Thoracic aorta (tissue), 2 donors: Measurements from ENCODE around the gene EPOP. TPM values are rescaled to one million over a fixed set of nuclear protein-coding genes. Genes with fewer than 3 reads are reported as not detected.

ENCODE experiments used
- ATAC-seq: fragments of 150-250 bp; one replicate; pipeline ENCODE4 v1.8.0; 2017; ENCODE audit warnings: low read depth; ENCODE audit not compliant: insufficient number of reproducible peaks, low FRiP score
- DNase-seq: peaks from one replicate; pipeline ENCODE4 v3.0.0-alpha.2; 2020; ENCODE audit warnings: low spot score
- H3K27ac ChIP-seq, 2 donors: fragments of 200-600 bp; sonication (generic); 1 replicate in 1 of 2; 2 replicates in 1 of 2; pipeline ENCODE4 v1.5.1; 2016; ENCODE audit warnings: mild to moderate bottlenecking in 2 of 2, moderate library complexity in 2 of 2
- H3K27me3 ChIP-seq: fragments of 200-600 bp; sonication (generic); replicated peaks from 2 replicates; pipeline ENCODE4 v1.6.0; 2016; ENCODE audit warnings: mild to moderate bottlenecking; ENCODE audit not compliant: insufficient read depth
- H3K36me3 ChIP-seq: fragments of 200-600 bp; sonication (generic); one replicate; pipeline ENCODE4 v1.5.1; 2016
- H3K4me1 ChIP-seq, 2 donors: fragments of 200-600 bp; sonication (generic); 1 replicate in 1 of 2; 2 replicates in 1 of 2; pipeline versions ENCODE4 v1.5.1 to v1.6.0; 2016; ENCODE audit warnings: low read depth in 2 of 2, mild to moderate bottlenecking in 1 of 2; ENCODE audit not compliant: control insufficient read depth in 1 of 2
- H3K4me3 ChIP-seq: fragments of 200-600 bp; sonication (generic); 2 replicates; pipeline ENCODE4 v1.5.1; 2016; ENCODE audit warnings: mild to moderate bottlenecking
- H3K9me3 ChIP-seq: fragments of 200-600 bp; sonication (generic); 2 replicates; pipeline ENCODE4 v1.5.1; 2016
- CTCF ChIP-seq: fragments of 200-600 bp; sonication (generic); IDR thresholded peaks from one replicate; pipeline ENCODE4 v1.5.1; 2019; ENCODE audit warnings: antibody characterized with exemption
- total RNA-seq, 2 donors: library from RNA; depleted of rRNA; stranded (reverse); fragments of >200 nt; gene quantifications; one replicate each; pipeline versions ENCODE4 v1.1.0 to v1.2.3, GENCODE V29; 2016

EPOP gene
- total RNA-seq, 2 donors from 2014 or later, result 0.54 to 3.3 TPM

DNA sequence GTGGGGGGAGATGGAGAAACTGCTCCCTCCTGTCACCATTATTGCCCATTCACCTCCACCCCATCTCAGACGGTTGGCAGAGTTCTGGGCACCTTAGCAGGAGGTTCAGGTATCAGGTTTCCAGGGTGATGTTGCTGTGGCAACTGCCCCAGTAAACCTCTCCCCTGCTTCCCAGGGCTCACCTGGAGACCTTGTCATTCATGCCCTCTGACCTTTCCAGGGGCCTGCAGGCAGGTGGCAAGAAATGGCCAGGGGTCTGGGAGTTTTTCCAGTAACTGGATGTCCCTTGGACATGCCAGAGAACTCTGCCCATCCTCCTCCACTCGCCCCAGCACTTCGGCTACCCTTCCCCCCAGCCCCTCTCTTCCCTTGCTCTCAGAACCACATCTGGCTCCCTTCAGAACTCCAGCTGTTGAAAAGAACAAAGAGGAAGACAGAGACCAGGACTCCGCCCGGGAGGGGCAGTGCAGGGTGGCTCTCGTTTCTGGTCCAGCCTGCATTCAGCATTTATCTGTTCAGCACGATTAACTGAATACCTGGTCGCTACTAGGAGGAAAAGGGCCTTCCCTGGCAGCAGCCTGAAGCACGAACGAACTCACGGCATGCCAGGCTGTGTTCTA is 38.8 kb upstream of the EPOP start:
- Histone ChIP-seq H3K27ac (no peak overlapping the region), H3K4me1 (no peaks in the 10 kb centered on the region), H3K4me3 (no peak overlapping the region), H3K27me3 (no peaks in the 10 kb centered on the region), H3K9me3 (no peaks in the 10 kb centered on the region), H3K36me3 (peaks cover 64% of the 10 kb centered on the region)
- DNase-seq, result no peak
- no peak for TF ChIP-seq CTCF
- no peak for ATAC-seq

- TF ChIP-seq CTCF, result no peak
- DNase-seq, result no peak
- H3K9me3 ChIP-seq, result no peaks in the 10 kb centered on the region
- H3K27ac ChIP-seq, result no peak overlapping the region
- H3K4me1 ChIP-seq, result no peaks in the 10 kb centered on the region
- H3K36me3 ChIP-seq, result peaks cover 60% of the 10 kb centered on the region
- no peak overlapping the region for H3K4me3 ChIP-seq
- no peak for ATAC-seq
- H3K27me3 ChIP-seq, result no peaks in the 10 kb centered on the region
Observed at GRCh38 chr17:38712593-38712992, 37.8 kb upstream of the EPOP start.

DNA sequence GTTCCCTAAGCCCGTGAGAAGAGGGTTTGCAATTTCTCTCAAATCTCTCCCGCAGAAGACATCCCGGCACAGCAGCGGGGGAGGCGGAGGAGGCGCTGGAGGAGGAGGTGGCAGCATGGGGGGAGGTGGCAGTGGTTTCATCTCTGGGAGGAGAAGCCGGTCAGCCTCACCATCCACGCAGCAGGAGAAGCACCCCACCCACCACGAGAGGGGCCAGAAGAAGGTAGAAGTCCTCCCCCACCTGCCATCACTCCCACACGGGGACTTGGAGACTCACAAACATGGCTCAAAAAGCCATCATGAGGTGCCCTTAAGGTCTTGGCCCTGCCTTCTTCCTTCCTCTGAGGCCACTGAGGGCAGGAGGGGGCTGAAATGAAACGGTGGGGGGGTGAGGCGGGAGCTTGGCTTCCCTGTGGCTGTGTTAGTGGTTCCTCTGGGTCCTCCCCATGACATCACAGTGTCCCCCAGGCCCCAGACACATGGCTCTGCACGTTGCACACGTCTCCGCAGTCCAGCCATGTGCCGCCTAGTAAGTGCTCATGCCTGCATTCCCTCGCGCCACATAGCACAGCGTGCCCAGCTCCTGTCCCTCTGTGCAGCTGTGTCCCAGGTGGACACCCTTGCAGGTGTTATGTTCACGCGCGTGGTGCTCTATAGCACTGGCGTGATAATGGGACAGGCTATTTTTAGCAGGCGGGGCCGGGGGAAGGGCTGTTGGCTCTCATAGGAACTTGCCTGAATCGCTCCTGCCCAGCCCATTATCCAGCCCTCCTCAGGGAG is 37.2 kb upstream of the EPOP start:
- ATAC-seq, result no peak

GRCh38 chr17:38710985-38711384 is 36.2 kb upstream of the EPOP start:
- peaks cover 0 to 12% of the 10 kb centered on the region in 2 donors for H3K4me1 ChIP-seq
- H3K9me3 ChIP-seq, result no peaks in the 10 kb centered on the region
- DNase-seq, result no peak
- peaks cover 45% of the 10 kb centered on the region for H3K36me3 ChIP-seq
- H3K27me3 ChIP-seq, result no peaks in the 10 kb centered on the region
- ATAC-seq, result no peak
- H3K27ac ChIP-seq, result no peak overlapping the region
- H3K4me3 ChIP-seq, result no peak overlapping the region
- TF ChIP-seq CTCF, result no peak

More for the DNA sequence above, 37.2 kb upstream of the EPOP start:
- no peak overlapping the region for H3K4me3 ChIP-seq
- no peaks in the 10 kb centered on the region for H3K9me3 ChIP-seq
- TF ChIP-seq CTCF, result no peak
- H3K36me3 ChIP-seq, result peaks cover 55% of the 10 kb centered on the region
- H3K4me1 ChIP-seq, result peaks cover 0 to 4% of the 10 kb centered on the region in 2 donors
- no peak for DNase-seq
- H3K27ac ChIP-seq, result no peak overlapping the region
- H3K27me3 ChIP-seq, result no peaks in the 10 kb centered on the region

DNA sequence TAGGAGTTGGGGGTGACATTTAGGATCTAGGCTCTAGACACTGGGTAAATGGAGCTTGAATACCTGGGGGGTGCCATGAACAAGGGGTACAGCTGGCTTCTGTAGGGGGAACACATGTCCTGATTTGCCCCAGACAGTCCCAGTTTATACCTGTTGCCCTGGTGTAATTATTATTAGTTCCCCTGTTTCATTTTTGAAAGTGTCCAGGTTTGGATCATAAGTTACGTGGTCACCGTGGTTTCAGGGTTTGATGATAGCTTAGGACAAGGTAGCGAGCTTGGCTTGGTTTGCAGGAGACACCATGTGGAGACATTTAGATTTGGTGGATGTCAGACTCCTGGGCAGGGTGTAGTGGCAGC is 35.8 kb upstream of the EPOP start:
- DNase-seq (no peak), ATAC-seq (no peak)
- peaks cover 0 to 12% of the 10 kb centered on the region in 2 donors for H3K4me1 ChIP-seq
- H3K4me3 ChIP-seq, result no peak overlapping the region
- H3K27ac ChIP-seq, result no peak overlapping the region
- no peak for TF ChIP-seq CTCF
- no peaks in the 10 kb centered on the region for H3K27me3 ChIP-seq
- no peaks in the 10 kb centered on the region for H3K9me3 ChIP-seq
- peaks cover 41% of the 10 kb centered on the region for H3K36me3 ChIP-seq
